GM10266 (cell line): ENCODE measurements around the gene DHDDS.
A peak's percentile ranks its signal among the peaks of the same experiment; 100 is the strongest.
"Not testable (repeated sequence)": the region's sequence is repeated elsewhere in the genome, so short reads cannot be mapped to it uniquely, and the experiment has no call there.

Source experiments
- DNase-seq: peaks from one replicate; pipeline ENCODE4 v3.0.0; 2012; ENCODE audit errors: extremely low spot score
- TF ChIP-seq, protein P1 (sequence below): IDR thresholded peaks from 2 replicates; pipeline ENCODE4 v1.5.1; 2012; ENCODE audit warnings: mild to moderate bottlenecking, low read depth; ENCODE audit not compliant: control insufficient read depth, insufficient read depth; ENCODE audit errors: missing control alignments

The DHDDS gene, protein sequence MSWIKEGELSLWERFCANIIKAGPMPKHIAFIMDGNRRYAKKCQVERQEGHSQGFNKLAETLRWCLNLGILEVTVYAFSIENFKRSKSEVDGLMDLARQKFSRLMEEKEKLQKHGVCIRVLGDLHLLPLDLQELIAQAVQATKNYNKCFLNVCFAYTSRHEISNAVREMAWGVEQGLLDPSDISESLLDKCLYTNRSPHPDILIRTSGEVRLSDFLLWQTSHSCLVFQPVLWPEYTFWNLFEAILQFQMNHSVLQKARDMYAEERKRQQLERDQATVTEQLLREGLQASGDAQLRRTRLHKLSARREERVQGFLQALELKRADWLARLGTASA

DNA sequence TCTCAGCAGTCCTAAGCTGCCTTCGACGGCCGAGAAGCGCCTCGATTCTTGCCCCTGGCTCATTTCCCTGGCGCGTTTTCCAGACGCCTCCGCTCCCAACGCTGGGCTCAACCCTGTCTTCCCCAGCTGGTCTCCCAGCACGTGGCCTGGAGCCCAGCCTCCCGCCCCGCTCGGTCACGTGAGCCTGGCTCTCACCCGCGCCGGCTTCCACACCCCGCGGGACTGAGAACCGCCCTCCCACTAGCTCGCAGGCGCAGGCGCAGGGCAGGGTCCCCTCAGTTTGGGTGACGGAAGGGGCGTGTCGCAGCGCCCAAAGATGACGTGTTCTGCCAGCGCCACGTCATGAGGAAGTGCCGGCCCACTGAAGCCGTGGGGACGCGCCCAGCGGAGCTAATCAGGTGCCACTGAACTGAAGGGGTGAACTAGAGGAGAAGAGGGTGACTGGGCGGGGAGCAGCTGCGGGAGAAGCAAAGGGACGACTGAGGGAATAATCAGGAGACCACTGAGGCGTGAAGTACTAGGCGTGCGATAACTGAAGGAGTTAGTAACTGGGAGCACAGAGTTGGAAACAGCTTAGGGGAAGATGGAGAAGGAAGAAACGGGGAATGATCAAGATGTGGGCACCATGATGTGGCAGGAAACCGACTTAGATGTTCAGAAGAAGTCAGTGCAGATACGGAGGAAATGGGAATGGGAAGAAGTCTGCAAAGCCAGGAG, at the start of gene DHDDS:
Gene DHDDS (plus strand): TSS at position 343 of the 717 bp plus-strand sequence. CDS start 625 bp downstream, outside the sequence.
- TF ChIP-seq, protein P1, sequence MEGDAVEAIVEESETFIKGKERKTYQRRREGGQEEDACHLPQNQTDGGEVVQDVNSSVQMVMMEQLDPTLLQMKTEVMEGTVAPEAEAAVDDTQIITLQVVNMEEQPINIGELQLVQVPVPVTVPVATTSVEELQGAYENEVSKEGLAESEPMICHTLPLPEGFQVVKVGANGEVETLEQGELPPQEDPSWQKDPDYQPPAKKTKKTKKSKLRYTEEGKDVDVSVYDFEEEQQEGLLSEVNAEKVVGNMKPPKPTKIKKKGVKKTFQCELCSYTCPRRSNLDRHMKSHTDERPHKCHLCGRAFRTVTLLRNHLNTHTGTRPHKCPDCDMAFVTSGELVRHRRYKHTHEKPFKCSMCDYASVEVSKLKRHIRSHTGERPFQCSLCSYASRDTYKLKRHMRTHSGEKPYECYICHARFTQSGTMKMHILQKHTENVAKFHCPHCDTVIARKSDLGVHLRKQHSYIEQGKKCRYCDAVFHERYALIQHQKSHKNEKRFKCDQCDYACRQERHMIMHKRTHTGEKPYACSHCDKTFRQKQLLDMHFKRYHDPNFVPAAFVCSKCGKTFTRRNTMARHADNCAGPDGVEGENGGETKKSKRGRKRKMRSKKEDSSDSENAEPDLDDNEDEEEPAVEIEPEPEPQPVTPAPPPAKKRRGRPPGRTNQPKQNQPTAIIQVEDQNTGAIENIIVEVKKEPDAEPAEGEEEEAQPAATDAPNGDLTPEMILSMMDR = no peak
- peak; percentile 95 for DNase-seq

DNA sequence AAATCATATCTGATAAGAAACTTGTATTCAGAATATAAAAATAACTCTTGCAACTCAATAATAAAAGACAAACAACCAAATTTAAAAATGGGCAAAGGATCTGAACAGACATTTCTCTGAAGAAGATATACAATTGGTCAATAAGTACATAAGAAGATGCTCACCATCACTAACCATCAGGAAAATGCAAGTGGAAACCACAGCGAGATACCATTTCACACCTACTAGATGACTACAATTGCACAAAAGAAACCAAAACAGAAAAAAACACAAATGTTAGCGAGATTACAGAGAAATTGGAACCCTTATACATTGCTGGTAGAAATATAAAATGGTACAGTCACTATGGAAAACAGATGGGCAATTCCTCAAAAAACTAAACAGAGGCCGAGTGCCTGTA, 48.0 kb upstream of the DHDDS start:
- no peak for DNase-seq
- TF ChIP-seq, protein P1 = no peak

DNA sequence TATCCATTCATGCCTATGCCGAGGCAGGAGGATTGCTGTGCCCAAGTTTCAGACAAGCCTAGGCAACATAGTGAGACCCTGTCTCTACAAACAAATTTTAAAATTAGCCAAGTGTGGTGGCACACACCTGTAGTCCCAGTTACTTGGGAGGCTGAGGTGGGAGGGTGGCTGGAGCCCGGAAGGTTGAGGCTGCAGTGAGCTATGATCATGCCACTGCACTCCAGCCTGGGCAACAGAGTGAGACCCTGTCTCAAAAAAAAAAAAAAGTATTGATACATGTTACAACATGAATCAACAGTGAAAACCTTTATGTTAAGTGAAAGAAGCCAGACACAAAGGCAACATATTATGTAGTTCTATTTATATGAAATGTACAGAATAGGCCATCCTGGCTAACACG, 47.1 kb upstream of the DHDDS start:
- DNase-seq = not testable (repeated sequence)

DNA sequence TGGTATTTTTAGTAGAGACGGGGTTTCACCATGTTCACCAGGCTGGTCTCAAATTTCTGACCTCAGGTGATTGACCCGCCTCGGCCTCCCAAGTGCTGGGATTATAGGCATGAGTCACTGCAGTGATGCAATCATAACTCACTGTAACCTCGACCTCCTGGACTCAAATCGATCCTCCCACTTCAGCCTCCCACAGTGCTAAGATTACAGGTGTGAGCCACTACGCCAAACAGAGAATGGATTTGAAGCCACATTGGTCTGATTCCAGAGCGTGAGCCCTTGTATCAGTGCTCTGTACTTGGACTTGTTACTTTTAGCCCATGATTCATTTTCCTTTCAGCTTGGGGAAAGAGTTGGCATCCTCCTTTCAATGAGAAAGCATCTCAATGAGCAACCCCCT, 44.7 kb upstream of the DHDDS start:
- DNase-seq = no peak
- TF ChIP-seq, protein P1 = no peak

DNA sequence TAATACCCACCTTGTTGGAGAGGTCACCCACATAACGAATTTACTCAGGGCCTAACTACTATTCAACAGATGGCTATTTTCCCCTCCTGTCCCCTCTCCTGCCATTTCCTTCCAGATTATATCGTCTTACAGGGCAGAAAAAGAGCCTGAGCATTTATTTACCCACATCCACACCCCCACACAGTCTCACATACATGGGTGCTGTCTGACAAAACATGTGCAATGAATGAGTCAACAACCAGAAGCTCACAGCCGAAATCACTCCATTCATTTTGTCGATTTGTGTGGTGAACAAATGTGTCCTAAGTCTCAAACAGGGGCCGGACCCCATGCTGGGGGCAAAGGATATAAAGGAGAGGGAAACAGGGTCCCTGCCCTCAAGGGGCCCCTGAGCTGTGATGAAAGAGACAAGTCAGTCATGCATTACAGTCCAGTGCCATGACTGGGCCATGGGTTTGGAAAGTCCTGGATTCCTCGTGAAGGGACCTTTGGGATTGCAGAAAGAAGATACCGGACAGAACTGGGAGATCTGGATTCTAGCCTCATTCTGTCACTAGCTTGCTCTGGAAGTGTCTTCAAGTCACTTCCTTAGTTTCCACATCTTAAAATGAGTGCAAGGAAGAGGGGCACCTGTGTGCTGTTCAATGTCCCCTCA, 43.2 kb upstream of the DHDDS start:
- TF ChIP-seq, protein P1 = no peak
- DNase-seq = no peak

DNA sequence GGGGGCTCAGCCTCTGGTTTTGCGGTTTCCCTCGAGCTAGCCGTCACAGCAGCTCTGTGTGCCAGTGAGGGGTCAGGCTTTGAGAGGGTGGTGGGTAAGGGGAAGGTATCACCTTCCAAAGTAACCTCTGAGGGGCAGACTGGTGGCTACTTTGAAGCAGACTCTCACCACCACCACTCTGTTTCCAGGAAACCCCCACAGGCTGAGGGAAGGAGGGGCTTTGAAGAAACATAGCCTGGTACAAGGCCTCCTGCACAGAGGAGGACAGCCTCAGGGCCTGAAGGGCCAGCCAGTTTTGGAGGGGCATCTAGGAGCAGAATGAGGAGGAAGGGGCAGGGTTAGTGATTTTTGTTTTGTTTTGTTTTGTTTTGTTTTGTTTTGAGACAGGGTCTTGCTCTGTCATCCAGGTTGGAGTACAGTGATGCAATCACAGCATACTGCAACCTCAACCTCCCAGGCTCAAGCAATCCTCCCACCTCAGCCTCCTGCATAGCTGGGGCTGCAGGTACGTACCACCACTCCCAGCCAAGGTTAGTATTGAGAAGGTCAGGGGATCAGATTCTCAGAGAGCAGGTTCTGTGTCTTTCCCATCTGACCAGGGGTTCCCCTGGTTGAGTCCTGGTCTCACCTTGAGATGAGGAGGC, 42.4 kb upstream of the DHDDS start:
- TF ChIP-seq, protein P1 = no peak
- no peak for DNase-seq

DNA sequence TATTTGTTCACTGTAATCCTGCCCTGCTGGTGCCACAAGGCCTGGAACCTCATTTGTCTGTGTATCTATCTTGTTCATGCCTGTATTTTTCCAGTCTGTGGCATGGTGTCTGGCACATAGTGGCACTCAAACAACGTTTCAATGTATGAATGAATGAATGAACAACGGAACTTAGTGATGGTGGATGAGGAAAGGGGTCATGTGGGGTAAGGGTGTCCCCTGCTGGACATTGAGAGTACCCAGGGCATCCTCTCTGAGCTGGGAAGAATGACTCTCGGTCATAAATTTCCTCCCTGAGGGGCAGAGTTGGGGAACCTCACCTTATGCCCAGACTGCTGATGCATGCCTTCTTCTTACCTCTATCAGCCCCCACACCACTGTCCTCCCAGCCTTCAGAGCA, 40.7 kb upstream of the DHDDS start:
- TF ChIP-seq, protein P1 = peak; percentile 46
- no peak for DNase-seq
